Caki2 (cell line): ENCODE results near the gene SYT4. TPM values are rescaled to one million over a fixed set of nuclear protein-coding genes. Genes with fewer than 3 reads are reported as not detected.
"Not testable (repeated sequence)": the region's sequence is repeated elsewhere in the genome, so short reads cannot be mapped to it uniquely, and the experiment has no call there.

Experiments
- DNase-seq: peaks from one replicate; pipeline ENCODE4 v3.0.0-alpha.2; 2015; ENCODE audit warnings: low read depth
- in situ Hi-C: cut with HindIII; loops from 2 replicates; pipeline ENCODE4 v1.10.0; 2016; ENCODE audit warnings: low sequenced_read_pairs, low pct_unique_long_range_greater_than_20kb, mixed read lengths
- total RNA-seq: library from RNA; depleted of rRNA; stranded (reverse); fragments of >200 nt; shearing (Covaris generic); gene quantifications from 2 replicates; pipeline ENCODE4 v1.2.3, GENCODE V29; 2014; ENCODE audit warnings: low replicate concordance; rRNA removed

The SYT4 gene, protein sequence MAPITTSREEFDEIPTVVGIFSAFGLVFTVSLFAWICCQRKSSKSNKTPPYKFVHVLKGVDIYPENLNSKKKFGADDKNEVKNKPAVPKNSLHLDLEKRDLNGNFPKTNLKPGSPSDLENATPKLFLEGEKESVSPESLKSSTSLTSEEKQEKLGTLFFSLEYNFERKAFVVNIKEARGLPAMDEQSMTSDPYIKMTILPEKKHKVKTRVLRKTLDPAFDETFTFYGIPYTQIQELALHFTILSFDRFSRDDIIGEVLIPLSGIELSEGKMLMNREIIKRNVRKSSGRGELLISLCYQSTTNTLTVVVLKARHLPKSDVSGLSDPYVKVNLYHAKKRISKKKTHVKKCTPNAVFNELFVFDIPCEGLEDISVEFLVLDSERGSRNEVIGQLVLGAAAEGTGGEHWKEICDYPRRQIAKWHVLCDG
- total RNA-seq, result not detected in 2 replicates

DNA sequence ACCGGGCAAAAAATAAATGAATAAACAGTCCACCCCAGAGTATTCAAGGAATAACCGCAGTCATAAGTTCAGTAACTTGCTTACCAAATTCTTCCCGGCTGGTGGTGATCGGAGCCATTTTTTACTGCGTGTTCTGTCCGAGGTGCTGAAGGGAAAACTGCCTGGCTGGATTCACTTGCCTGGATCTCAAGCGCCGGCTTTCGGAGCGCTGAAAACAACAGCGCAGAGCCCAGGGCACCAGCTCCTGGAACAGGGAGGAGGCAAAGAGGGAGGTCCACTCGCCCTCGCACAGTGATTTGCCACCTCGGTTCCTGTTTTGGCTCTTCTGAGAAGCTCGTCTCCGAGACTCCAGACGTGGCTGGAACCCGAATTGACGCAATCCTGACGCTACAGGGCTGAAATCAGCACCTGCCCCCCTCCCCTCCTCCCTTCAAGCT, at the start of gene SYT4:
Gene SYT4, minus strand, starts transcription at position 327 of the 437 bp plus-strand sequence. Its CDS starts 209 bp downstream, at position 118.
- DNase-seq, result peak; percentile 40
- in situ Hi-C loops, result no loop called here

DNA sequence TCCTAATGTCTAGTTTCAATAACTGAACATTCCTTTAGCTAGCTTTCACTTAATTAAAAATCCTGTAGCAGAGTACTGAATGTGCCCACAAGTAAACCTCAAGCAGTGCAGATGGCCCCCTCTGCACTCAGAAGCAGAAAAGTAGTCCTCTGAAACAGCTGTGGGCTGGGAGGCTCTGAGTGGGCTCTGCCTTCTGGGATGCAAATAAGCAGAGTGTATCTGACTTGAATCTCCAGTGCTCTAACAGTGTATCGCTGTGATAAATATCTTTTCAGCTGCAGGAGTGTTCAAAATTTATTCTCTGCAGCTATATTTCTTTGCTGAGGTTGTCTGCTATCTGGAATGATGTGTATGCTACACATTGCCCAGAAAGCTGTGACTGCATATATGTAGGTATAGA, 44.8 kb upstream of the SYT4 start:
- in situ Hi-C loops, result no loop called here
- no peak for DNase-seq

DNA sequence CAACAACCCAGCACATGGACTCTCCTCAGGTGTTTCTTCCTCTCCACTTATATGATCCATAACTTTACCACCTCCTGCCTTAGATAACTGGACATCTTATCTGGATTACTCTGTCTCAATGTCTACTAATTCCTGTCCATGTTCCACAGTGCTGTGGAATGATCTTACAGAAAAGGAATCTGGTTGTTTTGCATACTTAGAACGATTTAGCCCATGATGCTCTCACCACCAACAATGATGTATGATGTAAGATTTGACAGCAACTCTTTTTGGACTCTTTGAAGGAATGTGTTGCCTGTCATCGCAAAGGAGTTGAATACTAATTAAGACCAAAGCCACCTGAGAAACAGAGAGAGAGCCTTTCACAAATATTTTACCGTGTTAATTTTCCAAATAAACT, 37.7 kb upstream of the SYT4 start:
- DNase-seq, result no peak
- in situ Hi-C loops, result no loop called here

DNA sequence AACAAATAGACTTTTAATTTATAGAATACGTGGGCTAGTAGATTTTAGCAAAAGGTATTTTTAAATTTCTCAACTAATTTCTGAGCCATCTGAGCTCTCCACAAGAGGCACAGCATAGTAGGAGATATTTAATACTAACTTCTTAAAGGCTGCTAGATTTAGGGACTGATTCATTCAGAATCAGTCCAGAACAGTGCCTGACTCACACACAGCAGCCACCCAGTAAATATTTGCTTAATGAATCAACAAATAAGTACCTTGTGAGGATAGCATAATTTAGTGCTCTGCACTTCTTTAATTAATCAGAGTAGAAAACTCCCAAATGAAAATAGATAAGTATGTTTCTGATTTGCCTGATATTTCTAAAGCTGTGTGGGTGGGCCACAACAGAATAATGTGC, 35.6 kb upstream of the SYT4 start:
- in situ Hi-C loops, result no loop called here
- no peak for DNase-seq

DNA sequence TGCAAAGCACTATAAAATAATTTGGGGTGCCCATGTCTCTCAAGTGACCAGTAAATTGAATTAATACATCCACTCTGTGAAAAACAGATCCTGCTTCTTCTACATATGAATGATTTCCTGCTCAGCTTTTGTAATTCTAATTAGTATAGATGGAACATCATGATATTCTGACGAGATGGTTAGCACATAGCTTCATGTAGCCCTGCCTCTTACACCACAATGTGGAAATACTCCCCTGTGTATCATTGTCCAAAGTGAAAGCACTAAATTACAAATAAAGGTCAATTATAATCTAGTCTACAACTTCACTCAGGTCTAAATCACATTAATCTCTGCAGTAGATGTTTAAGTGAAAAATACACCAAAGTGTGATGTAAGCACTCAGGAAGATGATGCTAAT, 32.9 kb upstream of the SYT4 start:
- no peak for DNase-seq
- in situ Hi-C loops, result no loop called here

DNA sequence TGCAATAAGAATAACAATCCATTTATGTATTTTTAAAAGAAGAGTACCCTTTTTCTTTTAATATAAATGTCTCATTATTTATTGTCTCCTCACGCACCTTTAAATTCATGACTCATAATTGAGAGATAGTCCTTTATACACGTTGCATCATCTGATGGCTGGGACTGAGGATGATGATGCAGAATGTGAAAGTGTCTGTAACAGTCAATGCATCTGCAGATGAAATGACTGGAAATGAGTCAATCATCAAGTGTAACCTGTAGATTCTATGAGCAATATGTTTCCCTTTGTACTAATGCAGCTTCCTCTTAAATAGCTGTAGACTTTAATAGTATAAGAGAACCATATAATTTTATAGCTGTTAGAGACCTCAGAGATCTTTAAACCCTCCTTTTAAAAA, 26.1 kb upstream of the SYT4 start:
- in situ Hi-C loops, result no loop called here
- DNase-seq, result no peak

DNA sequence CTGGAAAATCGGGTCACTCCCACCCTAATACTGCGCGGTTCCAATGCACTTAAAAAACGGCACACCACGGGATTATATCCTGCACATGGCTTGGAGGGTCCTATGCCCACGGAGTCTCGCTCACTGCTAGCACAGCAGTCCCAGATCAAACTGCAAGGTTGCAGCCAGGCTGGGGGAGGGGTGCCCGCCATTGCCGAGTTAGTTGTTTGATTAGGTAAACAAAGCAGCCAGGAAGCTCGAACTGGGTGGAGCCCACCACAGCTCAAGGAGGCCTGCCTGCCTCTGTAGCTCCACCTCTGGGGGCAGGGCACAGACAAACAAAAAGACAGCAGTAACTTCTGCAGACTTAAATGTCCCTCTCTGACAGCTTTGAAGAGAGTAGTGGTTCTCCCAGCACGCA, 8.9 kb upstream of the SYT4 start:
- in situ Hi-C loops, DNase-seq: not testable (repeated sequence)

DNA sequence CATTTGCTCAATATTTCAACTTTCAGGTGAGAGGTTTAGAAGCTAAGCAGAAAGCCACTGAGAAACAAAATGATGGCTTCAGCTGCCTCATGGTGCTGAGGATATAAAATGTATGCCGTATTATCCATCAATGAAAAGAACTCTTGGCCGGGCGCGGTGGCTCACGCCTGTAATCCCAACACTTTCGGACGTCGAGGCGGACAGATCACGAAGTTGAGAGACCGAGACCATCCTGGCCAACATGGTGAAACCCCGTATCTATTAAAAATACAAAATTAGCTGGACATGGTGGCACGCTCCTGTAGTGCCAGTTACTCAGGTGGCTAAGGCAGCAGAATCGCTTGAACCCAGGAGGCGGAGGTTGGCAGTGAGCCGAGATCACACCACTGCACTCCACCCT, 6.0 kb upstream of the SYT4 start:
- in situ Hi-C loops, result no loop called here
- DNase-seq, result no peak

DNA sequence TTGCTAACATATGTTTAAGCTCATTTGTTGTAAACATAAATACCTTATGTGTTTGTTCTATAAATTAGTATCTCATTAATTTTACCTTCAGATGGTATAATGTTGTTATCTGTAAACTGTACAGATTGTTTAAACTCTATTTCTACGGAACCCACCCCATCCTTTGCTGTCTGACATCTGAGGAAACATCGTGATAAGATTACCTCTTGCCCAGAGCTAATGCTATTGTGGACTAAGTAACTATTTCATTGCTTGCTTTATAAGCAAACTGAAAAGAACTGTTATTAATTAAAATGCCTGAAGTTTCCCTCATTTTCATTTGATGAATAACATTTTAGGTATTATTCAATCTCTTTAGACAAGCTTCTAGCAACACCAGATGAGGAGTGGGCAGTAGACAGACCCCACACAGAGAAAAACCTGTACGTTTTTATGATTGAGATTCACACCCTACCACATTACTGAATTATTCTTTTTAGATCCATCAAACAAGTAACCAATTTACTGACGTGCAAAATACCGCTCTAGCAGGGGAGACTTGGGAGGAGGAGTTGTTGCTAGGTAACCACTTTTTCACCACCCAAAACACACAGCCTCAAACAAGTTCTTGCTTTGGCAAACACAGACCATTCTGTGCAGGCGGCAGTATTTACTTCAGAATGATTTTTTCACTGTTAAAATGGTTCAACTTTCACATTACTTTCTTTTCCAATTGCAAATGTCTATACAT, 1.9 kb upstream of the SYT4 start:
- peak; percentile 11 for DNase-seq
- in situ Hi-C loops, result no loop called here

DNA sequence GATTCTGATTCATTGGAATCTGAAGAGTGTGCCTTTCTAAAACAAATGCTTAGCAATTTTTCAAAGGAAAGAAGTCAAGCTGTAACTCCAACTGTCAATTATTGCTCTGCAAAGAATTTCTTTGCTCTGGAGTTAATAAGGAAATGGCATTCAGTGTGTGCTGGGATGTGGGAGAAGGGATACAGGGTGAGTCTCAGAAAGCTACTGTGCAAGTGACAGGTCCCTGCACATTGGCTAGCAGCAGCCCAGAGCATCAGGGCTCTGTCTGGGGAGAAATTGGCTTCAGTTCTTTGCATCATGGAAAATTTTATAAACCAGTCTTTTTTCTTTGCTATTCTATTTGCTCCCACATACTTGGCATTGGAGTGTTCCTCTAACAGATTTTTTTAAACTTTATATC, 1.1 kb upstream of the SYT4 start:
- DNase-seq, result no peak
- in situ Hi-C loops, result no loop called here

DNA sequence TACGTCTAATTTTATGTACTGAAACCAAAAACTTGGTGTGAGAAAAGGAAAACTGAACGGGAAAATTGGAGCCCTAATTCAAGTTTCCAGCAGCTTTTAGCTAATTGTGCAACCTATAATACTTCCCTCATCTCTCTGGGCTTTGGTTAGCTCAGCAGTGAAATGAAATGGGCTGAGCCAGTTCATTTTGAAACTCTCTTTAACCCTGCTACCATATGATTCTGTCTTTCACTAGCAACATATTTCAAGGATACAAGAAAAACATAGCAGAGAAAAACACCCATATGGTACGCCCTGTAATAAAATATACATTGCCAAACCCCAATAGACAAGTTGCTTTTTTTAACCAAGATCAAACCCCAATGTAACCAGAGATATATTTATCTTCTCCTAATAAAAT, 799 bp downstream of the SYT4 start:
- in situ Hi-C loops, result no loop called here
- DNase-seq, result no peak

DNA sequence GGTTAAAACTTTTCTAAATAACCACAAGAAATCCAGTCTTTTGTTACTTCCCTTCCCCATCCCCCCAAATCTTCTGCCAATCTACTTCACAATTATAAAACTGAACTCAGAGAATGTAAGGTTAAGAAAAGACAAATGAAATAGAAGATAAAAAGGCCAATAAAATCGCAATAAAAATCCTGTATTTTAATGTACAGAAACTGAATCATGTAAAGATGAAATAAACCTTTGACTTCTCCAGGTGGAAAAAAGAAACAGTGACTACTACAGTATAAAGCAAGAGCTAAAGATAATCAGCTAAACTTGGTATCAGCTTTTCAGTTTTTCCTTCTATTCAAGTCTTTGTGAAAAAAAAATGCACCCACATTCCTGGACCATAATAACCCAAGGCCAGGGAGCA, 1.7 kb downstream of the SYT4 start:
- no peak for DNase-seq
- in situ Hi-C loops, result no loop called here

DNA sequence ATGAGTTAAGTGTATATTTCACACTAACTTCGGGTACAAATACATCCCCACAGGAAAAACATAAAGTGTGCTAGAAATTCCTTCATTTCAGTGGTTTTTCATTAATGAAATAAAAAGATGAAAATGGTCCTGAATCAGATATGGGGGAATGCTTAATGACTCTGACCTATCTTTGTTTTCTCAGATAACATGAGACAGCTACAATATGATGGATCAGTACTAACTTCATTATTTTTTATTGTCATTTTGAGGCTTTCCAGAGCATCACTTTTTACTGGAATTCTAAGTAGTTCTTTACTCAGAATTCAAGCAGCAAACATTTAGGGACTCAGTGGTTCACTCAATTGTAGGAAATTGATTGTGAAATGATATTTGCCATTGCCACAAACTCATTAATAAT, 2.8 kb downstream of the SYT4 start:
- in situ Hi-C loops, result no loop called here
- DNase-seq, result no peak

DNA sequence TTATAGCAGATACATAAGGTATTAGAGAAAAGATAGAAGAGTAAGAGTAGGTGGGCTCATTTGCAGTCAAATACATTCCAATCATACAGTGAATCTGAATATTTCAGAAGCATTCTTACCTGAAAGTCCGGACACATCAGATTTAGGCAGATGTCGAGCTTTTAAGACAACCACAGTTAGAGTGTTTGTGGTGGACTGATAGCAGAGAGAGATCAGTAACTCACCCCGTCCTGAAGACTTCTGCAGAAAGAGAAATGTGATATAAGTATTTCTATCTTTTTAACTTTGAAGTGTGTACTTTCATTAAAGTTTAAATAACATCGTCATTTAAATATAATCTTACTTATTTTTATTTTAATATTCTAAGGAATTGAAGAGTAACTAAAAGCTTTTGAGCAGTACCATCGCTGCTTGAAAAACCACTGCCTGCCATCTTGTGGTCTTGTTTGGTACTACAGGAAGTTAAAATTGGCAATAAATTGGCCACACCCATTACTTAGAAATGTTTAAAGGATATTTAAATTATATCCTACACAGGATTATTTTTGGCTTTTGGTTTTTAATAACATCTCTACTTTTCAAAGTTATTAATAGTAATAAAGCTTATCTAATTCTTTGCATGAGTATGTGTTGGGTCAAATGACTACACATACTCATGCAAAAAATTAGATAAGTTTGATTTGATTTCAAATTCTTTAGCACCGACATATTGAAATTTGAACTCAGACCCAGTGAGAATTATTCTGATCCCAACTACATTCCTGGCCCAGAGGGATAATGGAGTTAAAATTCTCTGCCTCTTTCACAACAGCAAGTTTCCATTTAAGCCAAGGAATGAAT, 5.5 kb downstream of the SYT4 start:
- in situ Hi-C loops, result no loop called here
- DNase-seq, result no peak

DNA sequence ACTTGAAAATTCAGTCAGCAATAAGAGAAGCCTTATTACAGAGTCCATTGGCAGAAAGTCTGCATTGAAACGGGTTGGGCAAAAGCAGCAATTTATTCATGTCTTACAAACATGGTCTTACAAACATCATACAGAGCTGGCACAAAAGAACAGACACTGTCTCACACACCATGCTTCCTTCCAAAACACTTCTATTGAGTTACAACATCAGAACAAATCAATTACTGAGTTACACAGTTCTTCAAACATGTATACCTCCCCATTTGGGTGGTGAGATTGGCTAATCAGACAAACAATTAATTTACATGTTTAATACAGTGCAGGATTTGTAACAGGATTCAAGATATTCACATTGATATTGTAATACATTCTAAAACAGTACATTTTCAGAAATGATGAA, 9.5 kb downstream of the SYT4 start:
- in situ Hi-C loops, result no loop called here
- no peak for DNase-seq

DNA sequence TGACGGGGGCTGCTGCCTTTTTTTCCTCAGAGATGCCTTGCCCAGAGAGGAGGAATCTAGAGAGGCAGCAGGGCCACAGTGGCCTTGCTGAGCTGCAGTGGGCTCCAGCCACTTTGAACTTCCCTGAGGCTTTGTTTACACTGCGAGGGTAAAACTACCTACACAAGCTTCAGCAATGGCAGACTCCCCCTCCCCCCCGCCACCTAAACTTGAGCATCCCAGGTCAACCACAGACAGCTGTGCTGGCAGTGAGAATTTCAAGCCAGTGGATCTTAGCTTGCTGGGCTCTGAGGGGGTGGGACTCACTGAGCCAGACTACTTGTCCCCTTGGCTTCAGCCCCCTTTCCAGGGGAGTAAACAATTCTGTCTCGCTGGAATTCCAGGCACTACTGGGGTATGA, 11.8 kb downstream of the SYT4 start:
- in situ Hi-C loops, result no loop called here
- DNase-seq, result no peak

DNA sequence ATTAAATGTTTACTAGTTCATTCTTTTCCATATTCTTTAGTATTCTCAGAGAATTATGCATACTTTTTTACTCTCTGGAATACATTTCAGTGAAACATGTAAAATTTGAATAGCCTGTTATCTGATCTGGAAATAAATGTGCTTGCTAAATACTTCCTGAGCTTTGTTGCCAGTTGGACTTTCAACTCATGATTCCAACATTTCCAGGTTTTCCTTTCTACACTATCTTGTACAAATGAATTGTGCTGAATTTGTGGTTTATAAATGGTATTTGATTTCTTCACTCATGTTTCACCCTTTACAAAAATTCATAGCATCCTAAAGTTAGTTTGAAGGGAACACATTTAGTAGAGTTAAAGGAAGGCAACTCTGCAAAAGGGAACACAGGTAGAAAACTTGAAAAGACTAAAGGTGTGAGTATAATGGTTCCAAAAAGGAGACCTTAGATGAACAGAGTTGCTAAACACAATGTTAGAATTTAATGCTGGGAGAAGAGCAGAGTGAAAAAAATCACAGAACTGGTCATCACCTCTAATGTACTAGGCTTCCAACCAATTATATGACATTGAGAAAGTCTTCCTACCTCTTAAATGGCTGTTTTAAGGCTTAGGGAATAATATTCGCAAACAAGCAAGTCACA, 28.6 kb downstream of the SYT4 start:
- no peak for DNase-seq
- in situ Hi-C loops, result no loop called here

DNA sequence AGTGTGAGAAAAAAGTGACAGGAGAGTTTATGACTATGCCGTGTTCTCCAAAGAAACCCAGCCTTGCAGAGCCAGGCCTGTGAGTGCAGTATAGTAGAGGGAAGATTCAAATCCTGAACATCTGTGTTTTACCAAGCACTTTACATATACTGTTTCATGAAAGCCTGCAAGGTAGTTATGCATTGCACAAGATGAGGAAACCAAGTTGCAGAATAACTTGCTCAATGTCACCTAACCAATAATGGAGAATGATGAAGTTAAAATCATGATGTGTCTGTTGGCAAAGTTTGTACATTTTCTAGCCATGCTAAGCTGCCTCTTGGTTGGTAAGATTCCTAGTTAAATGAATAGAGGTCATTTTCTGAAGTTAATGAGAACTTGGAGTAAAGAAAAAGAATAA, 29.3 kb downstream of the SYT4 start:
- in situ Hi-C loops, result no loop called here
- no peak for DNase-seq
